NCI-H446 (cell line): ENCODE measurements around the gene GOT2.
"Not testable (repeated sequence)": the region's sequence is repeated elsewhere in the genome, so short reads cannot be mapped to it uniquely, and the experiment has no call there.

Experiments
- DNase-seq, 2 experiments: peaks; one replicate each; lab custom pipeline; 2025; lab: John Stamatoyannopoulos, UW

GOT2 gene

GRCh38 chr16:58717994-58718393, 16.1 kb downstream of the GOT2 start:
- DNase-seq = no peak

- no peak for DNase-seq
These were observed 17.6 kb downstream of the GOT2 start for GRCh38 chr16:58716468-58716867.

GRCh38 chr16:58713742-58714141, 20.4 kb downstream of the GOT2 start:
- no peak for DNase-seq

GRCh38 chr16:58709333-58709732, 24.8 kb downstream of the GOT2 start:
- DNase-seq = no peak

GRCh38 chr16:58699151-58699550, 35.0 kb downstream of the GOT2 start:
- no peak for DNase-seq

- DNase-seq = no peak
These were observed 38.7 kb downstream of the GOT2 start for GRCh38 chr16:58695368-58695767.

- DNase-seq = no peak
These were observed 41.7 kb downstream of the GOT2 start for GRCh38 chr16:58692450-58692849.

- not testable (repeated sequence) for DNase-seq
These were observed 47.0 kb downstream of the GOT2 start for GRCh38 chr16:58686985-58687706.

- DNase-seq = no peak
These were observed 49.0 kb downstream of the GOT2 start for GRCh38 chr16:58685084-58685449.

GRCh38 chr16:58684354-58685083, 49.6 kb downstream of the GOT2 start, which contains the start of gene SLC38A7:
TSS of gene SLC38A7 (minus strand) at chr16:58684770. CDS start at chr16:58680126, 4,644 bp downstream.
- peak; percentile 8 to 75 for DNase-seq

GRCh38 chr16:58684001-58684353, 50.1 kb downstream of the GOT2 start:
- no peak for DNase-seq

- no peak for DNase-seq
These were observed 54.4 kb downstream of the GOT2 start for GRCh38 chr16:58679763-58680162.

- peak in 1 of 2 experiments; percentile 12 for DNase-seq
These were observed 55.4 kb downstream of the GOT2 start for GRCh38 chr16:58678716-58679115.

- no peak for DNase-seq
These were observed 55.8 kb downstream of the GOT2 start for GRCh38 chr16:58678269-58678668.

- DNase-seq = no peak
These were observed 63.1 kb downstream of the GOT2 start for GRCh38 chr16:58670946-58671583.

GRCh38 chr16:58670177-58670576, 63.9 kb downstream of the GOT2 start:
- no peak for DNase-seq

GRCh38 chr16:58665200-58665599, 68.9 kb downstream of the GOT2 start:
- no peak for DNase-seq

GRCh38 chr16:58661199-58661830, 72.8 kb downstream of the GOT2 start:
- DNase-seq = peak; percentile 2 to 66

- DNase-seq = not testable (repeated sequence)
These were observed 74.2 kb downstream of the GOT2 start for GRCh38 chr16:58659911-58660310.

GRCh38 chr16:58658796-58659211, 75.3 kb downstream of the GOT2 start:
- no peak for DNase-seq
